LNCAP (cell line): ENCODE results near the gene GLRX3.

ENCODE experiments used
- TF ChIP-seq, protein P1 (sequence below): fragments of 450-650 bp; IDR thresholded peaks from 2 replicates; pipeline ENCODE4 v1.5.1; 2017; ENCODE audit warnings: mild to moderate bottlenecking

GLRX3 gene

GRCh38 chr10:130193033-130193432, 56.8 kb downstream of the GLRX3 start:
- TF ChIP-seq, protein P1, sequence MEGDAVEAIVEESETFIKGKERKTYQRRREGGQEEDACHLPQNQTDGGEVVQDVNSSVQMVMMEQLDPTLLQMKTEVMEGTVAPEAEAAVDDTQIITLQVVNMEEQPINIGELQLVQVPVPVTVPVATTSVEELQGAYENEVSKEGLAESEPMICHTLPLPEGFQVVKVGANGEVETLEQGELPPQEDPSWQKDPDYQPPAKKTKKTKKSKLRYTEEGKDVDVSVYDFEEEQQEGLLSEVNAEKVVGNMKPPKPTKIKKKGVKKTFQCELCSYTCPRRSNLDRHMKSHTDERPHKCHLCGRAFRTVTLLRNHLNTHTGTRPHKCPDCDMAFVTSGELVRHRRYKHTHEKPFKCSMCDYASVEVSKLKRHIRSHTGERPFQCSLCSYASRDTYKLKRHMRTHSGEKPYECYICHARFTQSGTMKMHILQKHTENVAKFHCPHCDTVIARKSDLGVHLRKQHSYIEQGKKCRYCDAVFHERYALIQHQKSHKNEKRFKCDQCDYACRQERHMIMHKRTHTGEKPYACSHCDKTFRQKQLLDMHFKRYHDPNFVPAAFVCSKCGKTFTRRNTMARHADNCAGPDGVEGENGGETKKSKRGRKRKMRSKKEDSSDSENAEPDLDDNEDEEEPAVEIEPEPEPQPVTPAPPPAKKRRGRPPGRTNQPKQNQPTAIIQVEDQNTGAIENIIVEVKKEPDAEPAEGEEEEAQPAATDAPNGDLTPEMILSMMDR, result no peak

DNA sequence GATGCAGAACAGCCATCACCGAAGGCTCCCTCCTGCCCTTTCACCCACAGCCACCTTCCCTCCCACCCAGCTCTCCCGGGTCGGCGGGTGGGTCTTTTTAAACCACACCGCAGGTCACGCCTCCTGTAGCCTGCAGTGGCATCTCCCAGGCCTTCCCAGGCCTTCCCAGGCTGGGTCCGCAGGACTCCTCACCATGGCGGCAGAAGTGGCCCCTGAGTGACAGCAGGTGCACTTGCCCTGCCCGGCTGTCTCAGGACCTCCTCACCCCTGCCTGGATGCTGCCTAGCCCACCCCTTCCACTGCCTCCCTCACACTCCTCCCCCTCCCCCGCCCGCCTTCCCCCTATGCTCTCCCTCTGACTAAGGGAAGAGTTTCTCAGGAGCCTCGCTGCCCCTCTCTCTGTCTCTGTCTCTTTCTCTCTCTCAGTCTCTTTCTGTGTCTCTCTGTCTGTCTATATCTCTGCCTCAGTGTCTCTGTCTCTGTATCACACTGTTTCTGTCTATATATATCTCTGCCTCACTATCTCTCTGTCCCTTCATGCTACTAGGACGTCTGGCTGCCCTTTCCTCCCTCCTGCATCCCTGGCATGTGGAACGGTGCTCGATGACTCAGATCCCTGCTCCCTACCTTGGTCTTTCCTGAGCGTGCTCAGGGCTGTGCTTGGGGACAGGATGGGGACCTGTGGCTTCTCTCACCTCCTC, 57.5 kb downstream of the GLRX3 start:
- TF ChIP-seq, protein P1, result no peak

- TF ChIP-seq, protein P1, result no peak
Measured at GRCh38 chr10:130194194-130194990, 58.2 kb downstream of the GLRX3 start.

- TF ChIP-seq, protein P1, result no peak
Measured at GRCh38 chr10:130194991-130195645, 58.9 kb downstream of the GLRX3 start.

- TF ChIP-seq, protein P1, result no peak
Measured at GRCh38 chr10:130195746-130196294, 59.6 kb downstream of the GLRX3 start.

GRCh38 chr10:130196511-130197487, 60.6 kb downstream of the GLRX3 start:
- TF ChIP-seq, protein P1, result no peak

DNA sequence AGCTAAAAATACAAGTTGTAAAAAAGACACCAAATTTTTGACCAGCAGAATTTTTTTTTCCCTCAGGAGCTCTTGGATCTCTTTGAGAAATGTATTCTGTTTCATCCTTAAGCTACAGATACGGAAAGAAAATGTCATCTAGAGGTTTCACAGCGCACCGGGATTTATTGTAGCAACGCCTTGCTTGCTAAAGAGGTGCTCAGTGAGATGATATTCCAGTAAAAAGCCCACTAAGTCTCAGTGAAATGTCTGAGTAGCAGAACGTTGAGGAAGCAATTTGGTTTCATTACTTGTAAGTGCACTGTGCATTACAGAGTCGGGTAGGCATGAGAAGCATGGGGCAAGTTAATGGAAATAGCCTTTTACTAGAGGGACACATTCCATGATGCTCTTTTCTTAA, 62.5 kb downstream of the GLRX3 start:
- TF ChIP-seq, protein P1, result no peak
